Cerebellar nuclear complex (tissue), 1 donor: ENCODE measurements around the gene FGD2.
A peak's percentile ranks its signal among the peaks of the same experiment; 100 is the strongest.

ENCODE experiments used
- DNase-seq, 2 experiments: peaks; one replicate each; lab custom pipeline; 2025; lab: John Stamatoyannopoulos, UW

The FGD2 gene

GRCh38 chr6:37018198-37019064 is 13.0 kb downstream of the FGD2 start:
- peak; percentile 26 to 65 for DNase-seq

- DNase-seq, result peak in 1 of 2 experiments; percentile 21
These were observed 13.6 kb downstream of the FGD2 start for GRCh38 chr6:37019065-37019450.

GRCh38 chr6:37020381-37020780 is 14.9 kb downstream of the FGD2 start:
- DNase-seq, result no peak

- DNase-seq, result no peak
These were observed 15.4 kb downstream of the FGD2 start for GRCh38 chr6:37020812-37021211.

GRCh38 chr6:37021356-37022129 is 16.1 kb downstream of the FGD2 start:
- no peak for DNase-seq

- DNase-seq, result no peak
These were observed 16.8 kb downstream of the FGD2 start for GRCh38 chr6:37022135-37022863.

GRCh38 chr6:37024656-37025337 is 19.3 kb downstream of the FGD2 start:
- DNase-seq, result no peak

GRCh38 chr6:37025621-37026466 is 20.4 kb downstream of the FGD2 start:
- DNase-seq, result no peak

- DNase-seq, result no peak
These were observed 21.7 kb downstream of the FGD2 start for GRCh38 chr6:37027036-37027720.

GRCh38 chr6:37027811-37028469 is 22.5 kb downstream of the FGD2 start:
- DNase-seq, result no peak

GRCh38 chr6:37029249-37029971 is 24.0 kb downstream of the FGD2 start:
- no peak for DNase-seq

GRCh38 chr6:37030599-37030998 is 25.1 kb downstream of the FGD2 start:
- DNase-seq, result no peak

- no peak for DNase-seq
These were observed 26.8 kb downstream of the FGD2 start for GRCh38 chr6:37032239-37032638.

- DNase-seq, result no peak
These were observed 27.8 kb downstream of the FGD2 start for GRCh38 chr6:37033255-37033654.

- DNase-seq, result no peak
These were observed 28.7 kb downstream of the FGD2 start for GRCh38 chr6:37033819-37034795.

- DNase-seq, result no peak
These were observed 30.7 kb downstream of the FGD2 start for GRCh38 chr6:37036146-37036545.

GRCh38 chr6:37038292-37039198 is 33.1 kb downstream of the FGD2 start:
- DNase-seq, result no peak
